Peyer's patch (tissue), 4 donors: ENCODE results near the gene TP53I11.

Source experiments
- CTCF ChIP-seq, 6 experiments: fragments of 450-650 bp in 4 of 6; fragments of 200-600 bp in 2 of 6; sonication (generic) in 1 of 6; IDR thresholded peaks; one replicate each; pipeline ENCODE4 v1.5.1; 2017 to 2019; ENCODE audit warnings: antibody characterized with exemption in 6 of 6, mild to moderate bottlenecking in 3 of 6, moderate library complexity in 1 of 6
- POLR2A ChIP-seq, 2 donors: fragments of 450-650 bp; IDR thresholded peaks; one replicate each; pipeline ENCODE4 v1.5.1; 2017; ENCODE audit warnings: antibody characterized with exemption in 2 of 2, mild to moderate bottlenecking in 2 of 2, moderate library complexity in 2 of 2

GRCh38 chr11:44976576-44976975 is 25.9 kb upstream of the TP53I11 start:
- no peak for TF ChIP-seq CTCF (IDR thresholded peaks at IDR 0.05)
- no peak for TF ChIP-seq POLR2A (IDR thresholded peaks at IDR 0.05)
